ENCODE data around the gene STXBP5L.
A peak's percentile ranks its signal among the peaks of the same experiment; 100 is the strongest.
"Not testable (repeated sequence)": the region's sequence is repeated elsewhere in the genome, so short reads cannot be mapped to it uniquely, and the experiment has no call there.

The STXBP5L gene

GRCh38 chr3:121430664-121431215 is 522.7 kb downstream of the STXBP5L start:
- TF ChIP-seq MAX (IDR thresholded peaks at IDR 0.05; ENCODE audit: low read depth, low read length) = no peak
- no peak for TF ChIP-seq MYC (IDR thresholded peaks at IDR 0.05; ENCODE audit: low read depth, low read length)
- TF ChIP-seq POLR2A (IDR thresholded peaks at IDR 0.05; ENCODE audit: extremely low read depth, insufficient read length) = no peak
- TF ChIP-seq CTCF (IDR thresholded peaks at IDR 0.05; ENCODE audit: low read depth, low read length) = no peak
- H3K4me3 ChIP-seq (ENCODE audit: low read depth, low read length) = no peak overlapping the region
- no peak for DNase-seq (ENCODE audit: low read depth)

- peak; percentile 15 for DNase-seq (ENCODE audit: low read depth)
- TF ChIP-seq MAX (IDR thresholded peaks at IDR 0.05; ENCODE audit: low read depth, low read length) = no peak
- TF ChIP-seq POLR2A (IDR thresholded peaks at IDR 0.05; ENCODE audit: extremely low read depth, insufficient read length) = no peak
- TF ChIP-seq CTCF (IDR thresholded peaks at IDR 0.05; ENCODE audit: low read depth, low read length) = no peak
- TF ChIP-seq MYC (IDR thresholded peaks at IDR 0.05; ENCODE audit: low read depth, low read length) = no peak
- H3K4me3 ChIP-seq (ENCODE audit: low read depth, low read length) = no peak overlapping the region
Observed at GRCh38 chr3:121431726-121432517, 523.9 kb downstream of the STXBP5L start.

DNA sequence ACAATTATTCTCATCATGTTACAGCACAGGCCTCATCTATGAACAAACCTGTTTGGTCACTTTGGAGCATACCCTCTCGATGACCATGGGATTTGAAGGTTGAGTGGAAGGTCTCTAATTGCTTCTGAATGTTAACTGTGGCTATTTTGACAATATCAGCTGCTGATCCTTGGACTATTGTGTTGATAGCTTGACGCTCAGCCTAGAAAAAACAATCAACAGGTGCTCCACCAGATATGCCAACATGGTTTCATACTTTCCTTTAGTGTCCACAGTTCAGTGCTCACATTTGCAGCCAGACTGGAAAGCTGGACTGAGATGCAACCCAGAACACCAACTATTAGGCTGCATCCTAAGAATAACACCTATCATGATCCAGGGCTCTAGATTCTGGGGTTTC is 528.1 kb downstream of the STXBP5L start:
- H3K4me3 ChIP-seq (ENCODE audit: low read depth, low read length) = no peak overlapping the region
- TF ChIP-seq MYC (IDR thresholded peaks at IDR 0.05; ENCODE audit: low read depth, low read length) = no peak
- TF ChIP-seq POLR2A (IDR thresholded peaks at IDR 0.05; ENCODE audit: extremely low read depth, insufficient read length) = no peak
- no peak for TF ChIP-seq CTCF (IDR thresholded peaks at IDR 0.05; ENCODE audit: low read depth, low read length)
- no peak for TF ChIP-seq MAX (IDR thresholded peaks at IDR 0.05; ENCODE audit: low read depth, low read length)
- DNase-seq (ENCODE audit: low read depth) = no peak

- TF ChIP-seq POLR2A (IDR thresholded peaks at IDR 0.05; ENCODE audit: extremely low read depth, insufficient read length) = no peak
- no peak for TF ChIP-seq CTCF (IDR thresholded peaks at IDR 0.05; ENCODE audit: low read depth, low read length)
- TF ChIP-seq MYC (IDR thresholded peaks at IDR 0.05; ENCODE audit: low read depth, low read length) = no peak
- no peak for TF ChIP-seq MAX (IDR thresholded peaks at IDR 0.05; ENCODE audit: low read depth, low read length)
- no peak overlapping the region for H3K4me3 ChIP-seq (ENCODE audit: low read depth, low read length)
- DNase-seq (ENCODE audit: low read depth) = no peak
Observed at GRCh38 chr3:121436641-121437040, 528.6 kb downstream of the STXBP5L start.

- H3K4me3 ChIP-seq (ENCODE audit: low read depth, low read length) = no peak overlapping the region
- TF ChIP-seq MYC (IDR thresholded peaks at IDR 0.05; ENCODE audit: low read depth, low read length) (no peak), POLR2A (IDR thresholded peaks at IDR 0.05; ENCODE audit: extremely low read depth, insufficient read length) (no peak), MAX (IDR thresholded peaks at IDR 0.05; ENCODE audit: low read depth, low read length) (no peak), CTCF (IDR thresholded peaks at IDR 0.05; ENCODE audit: low read depth, low read length) (no peak)
- DNase-seq (ENCODE audit: low read depth) = no peak
Observed at GRCh38 chr3:121443456-121443855, 535.5 kb downstream of the STXBP5L start.

- not testable (repeated sequence) for DNase-seq (ENCODE audit: low read depth); H3K4me3 ChIP-seq (ENCODE audit: low read depth, low read length)
Observed at GRCh38 chr3:121451752-121452151, 543.7 kb downstream of the STXBP5L start.

Measured in NB4 (cell line).